Vagina (tissue), 2 donors: Measurements from ENCODE around the gene PRPF19.

Experiments used
- POLR2A ChIP-seq, 2 donors: fragments of 450-650 bp; IDR thresholded peaks; one replicate each; pipeline ENCODE4 v1.6.1; 2017; ENCODE audit warnings: antibody characterized with exemption in 2 of 2, mild to moderate bottlenecking in 2 of 2, moderate library complexity in 2 of 2
- POLR2AphosphoS5 ChIP-seq, 2 donors: sonication (generic); formaldehyde crosslinking; IDR thresholded peaks; one replicate each; pipeline ENCODE4 v1.9.0; 2017; ENCODE audit warnings: antibody characterized with exemption in 2 of 2, mild to moderate bottlenecking in 2 of 2, low read depth in 1 of 2; ENCODE audit not compliant: insufficient read depth in 1 of 2
- TF ChIP-seq, protein P1 (sequence below), 3 experiments: fragments of 450-650 bp in 2 of 3; fragments of 200-600 bp in 1 of 3; sonication (generic) in 1 of 3; IDR thresholded peaks; one replicate each; pipeline ENCODE4 v1.5.1; 2017 to 2019; ENCODE audit warnings: antibody characterized with exemption in 3 of 3, mild to moderate bottlenecking in 2 of 3, moderate library complexity in 2 of 3

DNA sequence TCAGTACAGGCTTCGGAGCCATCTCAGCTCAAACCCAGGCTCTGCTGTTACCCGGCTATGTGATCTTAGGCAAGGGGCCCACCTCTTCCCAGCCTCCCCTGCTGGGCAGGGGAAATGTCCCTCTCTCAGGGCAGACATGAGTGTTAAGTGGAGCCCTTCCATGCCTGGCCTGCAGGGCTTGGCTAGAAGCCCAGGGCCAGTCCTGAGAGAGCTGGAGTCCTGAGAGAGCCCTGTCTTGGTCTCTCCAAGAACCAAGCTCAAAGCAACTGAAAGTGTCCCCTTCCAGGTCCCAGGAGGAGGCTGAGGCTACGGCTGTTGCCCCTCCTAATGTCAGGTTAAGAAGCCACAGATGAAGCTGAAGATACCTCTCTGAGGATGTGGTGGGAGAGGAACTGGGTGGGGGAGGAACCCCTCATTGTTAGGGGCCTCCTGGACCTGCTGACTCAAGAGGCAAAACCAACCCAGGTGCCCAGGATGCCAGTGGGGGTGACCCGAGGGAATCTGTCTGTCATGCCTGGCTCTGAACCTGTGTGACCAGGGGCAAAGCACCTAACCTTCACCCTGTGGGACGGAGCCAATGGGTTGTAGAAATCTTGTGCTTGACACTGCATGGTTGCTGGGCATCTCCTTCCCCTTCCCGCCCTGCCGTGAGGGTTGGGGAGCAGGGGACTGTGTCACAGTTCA lies 34.9 kb downstream of the PRPF19 start:
- TF ChIP-seq, protein P1, sequence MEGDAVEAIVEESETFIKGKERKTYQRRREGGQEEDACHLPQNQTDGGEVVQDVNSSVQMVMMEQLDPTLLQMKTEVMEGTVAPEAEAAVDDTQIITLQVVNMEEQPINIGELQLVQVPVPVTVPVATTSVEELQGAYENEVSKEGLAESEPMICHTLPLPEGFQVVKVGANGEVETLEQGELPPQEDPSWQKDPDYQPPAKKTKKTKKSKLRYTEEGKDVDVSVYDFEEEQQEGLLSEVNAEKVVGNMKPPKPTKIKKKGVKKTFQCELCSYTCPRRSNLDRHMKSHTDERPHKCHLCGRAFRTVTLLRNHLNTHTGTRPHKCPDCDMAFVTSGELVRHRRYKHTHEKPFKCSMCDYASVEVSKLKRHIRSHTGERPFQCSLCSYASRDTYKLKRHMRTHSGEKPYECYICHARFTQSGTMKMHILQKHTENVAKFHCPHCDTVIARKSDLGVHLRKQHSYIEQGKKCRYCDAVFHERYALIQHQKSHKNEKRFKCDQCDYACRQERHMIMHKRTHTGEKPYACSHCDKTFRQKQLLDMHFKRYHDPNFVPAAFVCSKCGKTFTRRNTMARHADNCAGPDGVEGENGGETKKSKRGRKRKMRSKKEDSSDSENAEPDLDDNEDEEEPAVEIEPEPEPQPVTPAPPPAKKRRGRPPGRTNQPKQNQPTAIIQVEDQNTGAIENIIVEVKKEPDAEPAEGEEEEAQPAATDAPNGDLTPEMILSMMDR (IDR thresholded peaks at IDR 0.05): no peak
- TF ChIP-seq POLR2A (IDR thresholded peaks at IDR 0.05): no peak
- no peak for TF ChIP-seq POLR2AphosphoS5 (IDR thresholded peaks at IDR 0.05; ENCODE audit: insufficient read depth in 1 of 2, low read depth in 1 of 2)
